Caco-2 (cell line): Measurements from ENCODE around the gene PAQR7. TPM values are rescaled to one million over a fixed set of nuclear protein-coding genes. Genes with fewer than 3 reads are reported as not detected.
A peak's percentile ranks its signal among the peaks of the same experiment; 100 is the strongest.

ENCODE experiments used
- BruUV-seq: library from RNA; stranded (reverse); fragments of 400-500 nt; replicated peaks from 2 replicates; lab custom pipeline; 2021; lab: Mats Ljungman, UMichigan
- CTCF ChIA-PET: fragments of 300-600 bp; sonication (Branson Sonifier 250); formaldehyde crosslinking; loops from one replicate; lab custom pipeline; 2022; ENCODE audit warnings: antibody characterized with exemption; lab: Charles Lee
- POLR2A ChIA-PET: fragments of 300-600 bp; sonication (Branson Sonifier 250); formaldehyde crosslinking; loops from one replicate; lab custom pipeline; 2022; ENCODE audit warnings: antibody characterized with exemption; lab: Charles Lee
- DNase-seq, 2 experiments: peaks; one replicate each; pipeline versions ENCODE4 v3.0.0 to v3.0.0-alpha.2; 2020 to 2022
- H3K27me3 ChIP-seq: replicated peaks from 2 replicates; pipeline ENCODE4 v1.6.0; 2011; ENCODE audit warnings: low read length; ENCODE audit not compliant: control insufficient read depth, insufficient read depth
- H3K36me3 ChIP-seq: 2 replicates; pipeline ENCODE4 v1.5.1; 2011; ENCODE audit warnings: low read length; ENCODE audit not compliant: control insufficient read depth, insufficient read depth
- H3K4me1 ChIP-seq: fragments of 250-450 bp; sonication (Bioruptor Pico); 2 replicates; pipeline ENCODE4 v1.5.1; 2020; ENCODE audit warnings: mild to moderate bottlenecking
- H3K4me3 ChIP-seq: 2 replicates; pipeline ENCODE4 v1.5.1; 2011; ENCODE audit warnings: low read depth, mild to moderate bottlenecking, control low read depth, low read length
- H3K9me3 ChIP-seq: fragments of 250-450 bp; sonication (Bioruptor Pico); 2 replicates; pipeline ENCODE4 v1.5.1; 2020; ENCODE audit warnings: mild to moderate bottlenecking, moderate library complexity
- H3K27ac Mint-ChIP-seq: one replicate; pipeline ENCODE4 v1.8.0; 2022; ENCODE audit warnings: mixed read lengths; ENCODE audit not compliant: unreplicated experiment
- H3K27me3 Mint-ChIP-seq: one replicate; pipeline ENCODE4 v1.8.0; 2022; ENCODE audit warnings: mixed read lengths; ENCODE audit not compliant: insufficient read depth, unreplicated experiment
- H3K36me3 Mint-ChIP-seq: one replicate; pipeline ENCODE4 v1.8.0; 2022; ENCODE audit warnings: mild to moderate bottlenecking, mixed read lengths; ENCODE audit not compliant: insufficient read depth, unreplicated experiment
- H3K4me1 Mint-ChIP-seq: one replicate; pipeline ENCODE4 v1.8.0; 2022; ENCODE audit warnings: low read depth, mixed read lengths; ENCODE audit not compliant: unreplicated experiment
- H3K4me3 Mint-ChIP-seq: one replicate; pipeline ENCODE4 v1.8.0; 2022; ENCODE audit warnings: mild to moderate bottlenecking, moderate library complexity, mixed read lengths; ENCODE audit not compliant: unreplicated experiment
- H3K9me3 Mint-ChIP-seq: one replicate; pipeline ENCODE4 v1.8.0; 2022; ENCODE audit warnings: mixed read lengths; ENCODE audit not compliant: unreplicated experiment
- CTCF ChIP-seq, 2 experiments: fragments of 200-600 bp in 1 of 2; IDR thresholded peaks; 1 replicate in 1 of 2; 2 replicates in 1 of 2; pipeline versions ENCODE4 v1.5.1 to v1.8.0; 2011 to 2022; ENCODE audit warnings: antibody characterized with exemption in 1 of 2, control low read depth in 1 of 2, inconsistent platforms in 1 of 2, low read depth in 1 of 2, low read length in 1 of 2, mild to moderate bottlenecking in 1 of 2, moderate library complexity in 1 of 2; ENCODE audit not compliant: insufficient read depth in 1 of 2, severe bottlenecking in 1 of 2, unreplicated experiment in 1 of 2
- intact Hi-C: fragments of 100-400 bp; cut with micrococcal nuclease; formaldehyde crosslinking; loops from one replicate; pipeline ENCODE4 v1.10.0; 2022; ENCODE audit not compliant: unreplicated experiment
- total RNA-seq: library from RNA; stranded (reverse); gene quantifications from 2 replicates; pipeline ENCODE4 v1.2.3, GENCODE V29; 2022

Gene PAQR7
- total RNA-seq, 1 experiment from 2014 or later = 22.3 TPM

GRCh38 chr1:25820247-25821111 lies 55.0 kb downstream of the PAQR7 start:
- H3K9me3 ChIP-seq = no peaks in the 10 kb centered on the region
- no peak for TF ChIP-seq CTCF (IDR thresholded peaks at IDR 0.05; ENCODE audit: insufficient read depth in 1 of 2, low read depth in 1 of 2, low read length in 1 of 2, severe bottlenecking in 1 of 2, unreplicated experiment in 1 of 2)
- DNase-seq = peak; percentile 60 to 71
- H3K4me3 ChIP-seq = peak overlapping the region; percentile 66
- peak overlapping the region; percentile 77 for H3K4me3 Mint-ChIP-seq
- H3K36me3 ChIP-seq = no peaks in the 10 kb centered on the region
- no peaks in the 10 kb centered on the region for H3K27me3 ChIP-seq
- intact Hi-C loops = loop anchor here (5.0 kb wide), 1 partner anchor 177 kb away; the partner anchor contains the start of gene PAFAH2
- POLR2A ChIA-PET = interaction anchor here (0.8 to 1.6 kb wide), 4 partner anchors 19 to 212 kb away, joined by 3 to 10 read pairs (median 5); partner anchors contain the start of gene PAFAH2
- no peaks in the 10 kb centered on the region for H3K27me3 Mint-ChIP-seq
- CTCF ChIA-PET = interaction anchor here (0.6 to 1.4 kb wide), 6 partner anchors 17 to 413 kb away, joined by 3 to 7 read pairs (median 4); partner anchors contain the start of genes CEP85, PAFAH2 and PAQR7
- H3K36me3 Mint-ChIP-seq = peaks cover 21% of the 10 kb centered on the region
- H3K4me1 ChIP-seq = peaks cover 15% of the 10 kb centered on the region
- H3K4me1 Mint-ChIP-seq = peaks cover 26% of the 10 kb centered on the region
- peak overlapping the region; percentile 97 for H3K27ac Mint-ChIP-seq
- BruUV-seq = no TSS peak
- no peaks in the 10 kb centered on the region for H3K9me3 Mint-ChIP-seq

GRCh38 chr1:25819491-25820246 lies 55.8 kb downstream of the PAQR7 start, which contains the start of gene MTFR1L:
Gene MTFR1L, plus strand, starts transcription at chr1:25819954. Its CDS starts 3,151 bp downstream, at chr1:25823105.
- ChIA-PET POLR2A (interaction anchor here (0.8 to 1.6 kb wide), 4 partner anchors 18 to 211 kb away, joined by 3 to 10 read pairs (median 5); partner anchors contain the start of gene PAFAH2), CTCF (interaction anchor here (0.6 to 1.4 kb wide), 8 partner anchors 9 to 414 kb away, joined by 3 to 7 read pairs (median 4); partner anchors contain the start of genes CEP85, PAFAH2 and PAQR7)
- intact Hi-C loops = loop anchor here (2.0 to 5.0 kb wide), 2 partner anchors 69 to 178 kb away; partner anchors contain the start of gene PAFAH2
- H3K9me3 Mint-ChIP-seq = no peaks in the 10 kb centered on the region
- H3K4me3 Mint-ChIP-seq = peak within 1 kb of the TSS; percentile 77
- Histone ChIP-seq H3K4me1 (peaks cover 15% of the 10 kb centered on the region), H3K9me3 (no peaks in the 10 kb centered on the region), H3K27me3 (no peaks in the 10 kb centered on the region), H3K4me3 (peak within 1 kb of the TSS; percentile 66), H3K36me3 (no peaks in the 10 kb centered on the region)
- H3K27me3 Mint-ChIP-seq = no peaks in the 10 kb centered on the region
- peak within 1 kb of the TSS; percentile 97 for H3K27ac Mint-ChIP-seq
- no TSS peak for BruUV-seq
- peak; percentile 89 to 91 for DNase-seq
- peaks cover 29% of the 10 kb centered on the region for H3K36me3 Mint-ChIP-seq
- H3K4me1 Mint-ChIP-seq = peaks cover 26% of the 10 kb centered on the region
- TF ChIP-seq CTCF (IDR thresholded peaks at IDR 0.05; ENCODE audit: insufficient read depth in 1 of 2, low read depth in 1 of 2, low read length in 1 of 2, severe bottlenecking in 1 of 2, unreplicated experiment in 1 of 2) = no peak
